ENCODE results near the gene LYRM2. TPM values are rescaled to one million over a fixed set of nuclear protein-coding genes. Genes with fewer than 3 reads are reported as not detected.

The LYRM2 gene, protein sequence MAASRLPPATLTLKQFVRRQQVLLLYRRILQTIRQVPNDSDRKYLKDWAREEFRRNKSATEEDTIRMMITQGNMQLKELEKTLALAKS
- total RNA-seq (10 to 100 TPM; 18.1 to 40.7 (median 32.0) TPM), polyA plus RNA-seq (10 to 100 TPM; 63.1 to 79.2 TPM), total RNA-seq (33.9 reads per million, percentile 63 among the genes with 10 or more reads in this experiment)

DNA sequence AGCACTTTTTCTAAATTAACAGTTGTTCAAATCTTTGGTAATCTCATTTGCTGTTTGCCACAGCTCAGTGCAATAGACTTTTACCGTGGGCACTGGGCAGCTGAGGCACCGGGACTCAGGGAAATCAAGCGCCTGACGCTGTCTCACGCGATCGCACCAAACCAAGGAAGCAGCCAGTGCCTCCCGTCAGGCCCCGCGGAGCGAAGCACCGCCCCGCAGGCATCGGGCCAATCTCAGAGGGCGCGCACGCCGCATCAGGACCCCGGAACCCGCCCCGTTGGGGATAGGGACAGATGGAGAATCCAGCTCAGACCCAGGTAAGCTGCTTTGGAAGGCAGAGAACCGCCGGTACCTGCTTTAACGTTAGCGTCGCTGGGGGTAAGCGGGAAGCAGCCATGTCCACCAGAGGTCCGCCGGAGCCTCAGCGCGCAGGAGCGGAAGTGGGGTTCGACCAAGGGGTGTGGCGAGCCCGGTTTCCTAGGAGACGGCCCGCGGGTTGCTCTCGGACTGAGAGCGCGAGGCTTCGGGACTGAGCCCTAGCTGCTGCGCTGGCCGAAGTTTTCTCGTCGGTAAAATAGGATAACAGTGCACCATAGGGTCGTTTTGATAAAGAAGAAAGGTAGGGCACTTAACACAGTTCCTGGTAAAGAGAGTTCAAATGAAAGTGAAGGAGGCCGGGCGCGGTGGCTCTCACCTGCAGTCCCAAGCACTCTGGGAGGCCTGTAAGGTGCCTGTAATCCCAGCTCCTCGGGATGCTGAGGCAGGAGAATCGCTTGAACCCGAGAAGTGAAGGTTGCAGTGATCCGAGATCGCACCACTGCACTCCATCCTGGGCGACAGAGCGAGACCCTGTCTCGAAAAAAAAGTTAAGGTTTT lies at the start of gene LYRM2:
Gene LYRM2 (minus strand): TSS at position 428 of the 876 bp plus-strand sequence. CDS start 31 bp downstream, at position 397.
- peaks cover 0 to 4% (median 0%) of the 10 kb centered on the region in 11 donors for H3K9me3 Mint-ChIP-seq
- peak within 1 kb of the TSS; percentile 99 for H3K4me3 ChIP-seq (ENCODE audit: low read length)
- CTCF ChIA-PET = interaction anchor here (0.5 to 1.1 kb wide), 3 partner anchors 14 to 966 kb away, joined by 3 to 4 read pairs (median 3); no protein-coding TSS in a partner anchor
- ATAC-seq (peak; percentile 97), DNase-seq (peak; percentile 85 to 93 (median 91))
- peaks cover 6 to 45% (median 27%) of the 10 kb centered on the region in 7 donors for H3K4me1 Mint-ChIP-seq
- peaks cover 9 to 15% of the 10 kb centered on the region in 2 donors for H3K4me1 ChIP-seq (ENCODE audit: control insufficient read depth in 2 of 2, insufficient read depth in 2 of 2, low read length in 2 of 2)
- H3K27ac ChIP-seq (ENCODE audit: low read depth, low read length) = peak within 1 kb of the TSS; percentile 91
- no peaks in the 10 kb centered on the region for H3K27me3 ChIP-seq (ENCODE audit: control insufficient read depth in 2 of 2, insufficient read depth in 2 of 2, low read length in 2 of 2)
- H3K27ac Mint-ChIP-seq = peak within 1 kb of the TSS; percentile 96 to 99 (median 99)
- H3K4me3 Mint-ChIP-seq = peak within 1 kb of the TSS; percentile 90 to 98 (median 94)
- peaks cover 0 to 3% (median 0%) of the 10 kb centered on the region in 5 donors for H3K27me3 Mint-ChIP-seq
- peaks cover 6 to 40% (median 26%) of the 10 kb centered on the region in 5 donors for H3K36me3 Mint-ChIP-seq
- intact Hi-C loops (cut with micrococcal nuclease) = loop anchor here (1.0 to 5.0 kb wide), 15 partner anchors 28 to 1936 kb away; partner anchors contain the start of genes ANKRD6 (in 2 of the 2), CASP8AP2 (in 2 of the 2), MAP3K7 (in 2 of the 2) and MDN1 (in 2 of the 2)
- no peaks in the 10 kb centered on the region for H3K9me3 ChIP-seq (ENCODE audit: control insufficient read depth in 2 of 3, low read length in 3 of 3)
- POLR2A ChIA-PET = interaction anchor here (0.7 to 1.6 kb wide), 15 partner anchors 9 to 969 kb away, joined by 3 to 5 read pairs (median 3); partner anchors contain the start of genes CASP8AP2, PNRC1 and RNGTT
- peaks cover 7 to 24% (median 7%) of the 10 kb centered on the region in 3 experiments for H3K36me3 ChIP-seq (ENCODE audit: control insufficient read depth in 2 of 3, insufficient read depth in 3 of 3, low read length in 3 of 3)

DNA sequence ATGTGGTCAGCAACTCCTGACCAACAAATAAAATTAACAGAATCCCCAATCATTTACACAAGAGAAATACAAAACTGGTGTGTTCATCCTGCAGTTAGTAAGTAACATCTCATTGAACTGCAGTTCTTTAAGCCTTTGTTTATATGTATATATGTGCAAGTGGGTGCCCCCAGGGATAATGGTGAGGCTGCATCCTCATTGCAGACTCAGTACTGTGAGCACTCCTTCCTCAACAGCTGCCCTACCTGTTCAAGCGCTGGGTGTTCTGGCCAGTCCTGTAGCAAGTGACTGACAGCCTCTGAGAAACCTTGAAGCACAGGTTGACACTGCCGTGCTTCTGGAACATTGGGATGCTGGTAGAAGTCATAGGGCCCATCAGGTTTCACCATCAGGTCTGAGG lies 49.8 kb upstream of the LYRM2 start:
- no peaks in the 10 kb centered on the region for H3K9me3 ChIP-seq (ENCODE audit: control insufficient read depth in 2 of 3, low read length in 3 of 3)
- H3K27ac Mint-ChIP-seq = no peak overlapping the region
- intact Hi-C loops (cut with micrococcal nuclease) = no loop called here
- peaks cover 0 to 18% (median 12%) of the 10 kb centered on the region in 7 donors for H3K4me1 Mint-ChIP-seq
- no peak overlapping the region for H3K4me3 ChIP-seq (ENCODE audit: low read length)
- no peaks in the 10 kb centered on the region for H3K4me1 ChIP-seq (ENCODE audit: control insufficient read depth in 2 of 2, insufficient read depth in 2 of 2, low read length in 2 of 2)
- H3K27me3 ChIP-seq (ENCODE audit: control insufficient read depth in 2 of 2, insufficient read depth in 2 of 2, low read length in 2 of 2) = no peaks in the 10 kb centered on the region
- no peak for DNase-seq
- peaks cover 11 to 86% (median 40%) of the 10 kb centered on the region in 3 experiments for H3K36me3 ChIP-seq (ENCODE audit: control insufficient read depth in 2 of 3, insufficient read depth in 3 of 3, low read length in 3 of 3)
- H3K4me3 Mint-ChIP-seq = no peak overlapping the region
- no peak overlapping the region for H3K27ac ChIP-seq (ENCODE audit: low read depth, low read length)
- no peak for ATAC-seq
- H3K27me3 Mint-ChIP-seq = no peaks in the 10 kb centered on the region
- H3K9me3 Mint-ChIP-seq = no peaks in the 10 kb centered on the region
- ChIA-PET POLR2A (interaction anchor here (0.7 kb wide), 1 partner anchor 324 kb away, joined by 3 read pairs; no protein-coding TSS in a partner anchor), CTCF (no interaction called here)
- peaks cover 19 to 73% (median 32%) of the 10 kb centered on the region in 5 donors for H3K36me3 Mint-ChIP-seq

DNA sequence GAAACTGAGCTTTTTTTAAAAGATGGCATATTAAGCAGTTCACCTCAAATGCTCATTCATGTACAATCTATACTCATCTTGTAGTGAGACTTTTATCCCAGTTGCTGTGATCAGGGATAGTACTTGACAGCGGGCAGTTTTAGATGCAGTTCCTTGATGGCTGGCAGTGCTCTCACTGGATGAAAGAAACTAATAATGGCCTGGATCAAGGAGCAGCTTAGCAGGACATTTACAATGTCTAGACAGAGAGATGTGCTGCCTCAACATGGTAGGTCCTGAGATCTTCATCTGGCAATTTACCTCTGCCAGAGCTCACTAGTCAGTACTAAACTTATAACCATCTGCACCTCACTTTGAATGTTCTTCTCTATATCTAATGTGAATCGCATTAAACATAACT lies 46.8 kb upstream of the LYRM2 start:
- Histone ChIP-seq H3K4me1 (ENCODE audit: control insufficient read depth in 2 of 2, insufficient read depth in 2 of 2, low read length in 2 of 2) (no peaks in the 10 kb centered on the region), H3K9me3 (ENCODE audit: control insufficient read depth in 2 of 3, low read length in 3 of 3) (no peaks in the 10 kb centered on the region), H3K36me3 (ENCODE audit: control insufficient read depth in 2 of 3, insufficient read depth in 3 of 3, low read length in 3 of 3) (peaks cover 6 to 92% (median 36%) of the 10 kb centered on the region in 3 experiments), H3K27me3 (ENCODE audit: control insufficient read depth in 2 of 2, insufficient read depth in 2 of 2, low read length in 2 of 2) (no peaks in the 10 kb centered on the region), H3K27ac (ENCODE audit: low read depth, low read length) (no peak overlapping the region), H3K4me3 (ENCODE audit: low read length) (no peak overlapping the region)
- H3K9me3 Mint-ChIP-seq = no peaks in the 10 kb centered on the region
- POLR2A ChIA-PET = no interaction called here
- CTCF ChIA-PET = no interaction called here
- H3K4me1 Mint-ChIP-seq = peaks cover 0 to 4% (median 0%) of the 10 kb centered on the region in 7 donors
- no peak for ATAC-seq
- H3K36me3 Mint-ChIP-seq = peaks cover 9 to 62% (median 28%) of the 10 kb centered on the region in 5 donors
- DNase-seq = no peak
- H3K27me3 Mint-ChIP-seq = no peaks in the 10 kb centered on the region
- intact Hi-C loops (cut with micrococcal nuclease) = no loop called here
- no peak overlapping the region for H3K4me3 Mint-ChIP-seq
- peak overlapping the region in 2 of 9 donors; percentile 4 to 26 for H3K27ac Mint-ChIP-seq

DNA sequence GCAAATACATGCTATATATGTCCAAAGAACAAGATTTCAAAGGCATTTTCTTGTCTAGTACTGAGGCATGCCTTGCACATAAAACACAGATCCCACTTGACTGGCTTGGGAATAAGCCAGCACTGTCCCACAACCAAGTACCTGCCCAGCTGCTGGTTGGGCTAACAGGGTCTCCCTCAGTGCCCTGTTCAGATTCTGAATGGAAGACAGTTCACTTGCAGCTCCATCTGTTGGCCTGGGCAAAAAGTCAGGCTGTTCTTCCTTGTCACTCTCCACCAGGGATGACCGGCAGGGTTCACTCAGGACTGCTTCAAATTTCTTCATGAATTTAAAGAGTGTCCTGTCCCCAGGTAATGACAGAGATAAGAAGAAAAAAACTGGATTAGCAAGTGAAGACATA lies 44.4 kb upstream of the LYRM2 start:
- Histone ChIP-seq H3K4me3 (ENCODE audit: low read length) (no peak overlapping the region), H3K27ac (ENCODE audit: low read depth, low read length) (no peak overlapping the region), H3K9me3 (ENCODE audit: control insufficient read depth in 2 of 3, low read length in 3 of 3) (no peaks in the 10 kb centered on the region), H3K27me3 (ENCODE audit: control insufficient read depth in 2 of 2, insufficient read depth in 2 of 2, low read length in 2 of 2) (no peaks in the 10 kb centered on the region), H3K4me1 (ENCODE audit: control insufficient read depth in 2 of 2, insufficient read depth in 2 of 2, low read length in 2 of 2) (no peaks in the 10 kb centered on the region), H3K36me3 (ENCODE audit: control insufficient read depth in 2 of 3, insufficient read depth in 3 of 3, low read length in 3 of 3) (peaks cover 4 to 91% (median 37%) of the 10 kb centered on the region in 3 experiments)
- Mint-ChIP-seq H3K4me3 (no peak overlapping the region), H3K27ac (peak overlapping the region in 1 of 9 donors; percentile 14), H3K9me3 (no peaks in the 10 kb centered on the region), H3K27me3 (no peaks in the 10 kb centered on the region), H3K4me1 (no peaks in the 10 kb centered on the region), H3K36me3 (peaks cover 5 to 62% (median 33%) of the 10 kb centered on the region in 5 donors)
- POLR2A ChIA-PET = no interaction called here
- CTCF ChIA-PET = no interaction called here
- DNase-seq (no peak), ATAC-seq (no peak)
- intact Hi-C loops (cut with micrococcal nuclease) = no loop called here

DNA sequence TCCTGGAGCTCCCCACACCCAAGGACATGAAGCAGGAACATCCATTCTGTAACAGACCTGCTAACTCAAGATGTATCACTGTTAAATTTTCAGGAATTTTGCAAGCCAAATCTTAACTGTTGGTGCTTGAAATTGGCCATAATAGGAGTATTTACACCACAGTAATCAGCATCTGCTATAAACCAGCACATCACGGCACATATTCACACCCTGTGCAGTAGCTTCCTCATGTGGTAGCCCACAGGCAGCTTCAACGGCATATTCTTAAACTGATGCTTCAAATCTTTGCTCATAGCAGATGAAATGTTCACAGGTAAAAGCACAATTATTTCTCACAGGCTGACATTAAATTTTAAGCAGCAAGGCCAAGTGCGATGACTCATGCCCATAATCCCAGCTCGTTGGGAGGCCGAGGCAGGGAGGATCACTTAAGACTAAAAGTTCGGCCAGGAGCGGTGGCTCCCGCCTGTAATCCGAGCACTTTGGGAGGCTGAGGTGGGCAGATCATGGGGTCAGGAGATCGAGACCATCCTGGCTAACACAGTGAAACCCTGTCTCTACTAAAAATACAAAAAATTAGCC lies 43.5 kb upstream of the LYRM2 start:
- POLR2A ChIA-PET = no interaction called here
- intact Hi-C loops (cut with micrococcal nuclease) = no loop called here
- no peaks in the 10 kb centered on the region for H3K4me1 Mint-ChIP-seq
- CTCF ChIA-PET = interaction anchor here (0.6 to 0.8 kb wide), 2 partner anchors 14 to 20 kb away, joined by 3 to 5 read pairs; no protein-coding TSS in a partner anchor
- Histone ChIP-seq H3K27ac (ENCODE audit: low read depth, low read length) (no peak overlapping the region), H3K4me1 (ENCODE audit: control insufficient read depth in 2 of 2, insufficient read depth in 2 of 2, low read length in 2 of 2) (no peaks in the 10 kb centered on the region), H3K27me3 (ENCODE audit: control insufficient read depth in 2 of 2, insufficient read depth in 2 of 2, low read length in 2 of 2) (no peaks in the 10 kb centered on the region), H3K4me3 (ENCODE audit: low read length) (no peak overlapping the region), H3K36me3 (ENCODE audit: control insufficient read depth in 2 of 3, insufficient read depth in 3 of 3, low read length in 3 of 3) (peaks cover 7 to 89% (median 29%) of the 10 kb centered on the region in 3 experiments), H3K9me3 (ENCODE audit: control insufficient read depth in 2 of 3, low read length in 3 of 3) (no peaks in the 10 kb centered on the region)
- H3K9me3 Mint-ChIP-seq = no peaks in the 10 kb centered on the region
- DNase-seq (no peak), ATAC-seq (no peak)
- no peak overlapping the region for H3K4me3 Mint-ChIP-seq
- peaks cover 5 to 57% (median 29%) of the 10 kb centered on the region in 5 donors for H3K36me3 Mint-ChIP-seq
- no peaks in the 10 kb centered on the region for H3K27me3 Mint-ChIP-seq
- no peak overlapping the region for H3K27ac Mint-ChIP-seq

DNA sequence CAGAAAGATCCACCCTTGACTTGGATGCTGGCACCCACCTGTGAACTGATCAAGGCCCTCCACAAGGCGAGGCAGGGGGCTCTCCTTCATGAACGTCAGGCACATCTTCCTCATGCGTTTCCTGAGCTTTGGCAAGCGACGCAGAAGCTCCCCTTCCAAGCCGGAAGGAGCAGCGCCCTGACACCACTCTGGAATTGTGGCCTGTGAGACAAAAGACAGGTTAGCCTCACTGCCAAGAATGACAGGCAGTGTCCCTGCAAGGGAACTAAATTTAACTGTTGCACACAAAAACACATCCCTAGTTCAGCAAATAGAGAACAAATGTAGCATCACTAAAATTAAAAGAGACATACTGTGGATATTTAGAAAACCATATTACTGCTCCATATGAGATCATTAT lies 42.0 kb upstream of the LYRM2 start:
- H3K27ac ChIP-seq (ENCODE audit: low read depth, low read length) = no peak overlapping the region
- H3K9me3 Mint-ChIP-seq = no peaks in the 10 kb centered on the region
- H3K27me3 ChIP-seq (ENCODE audit: control insufficient read depth in 2 of 2, insufficient read depth in 2 of 2, low read length in 2 of 2) = no peaks in the 10 kb centered on the region
- no peaks in the 10 kb centered on the region for H3K4me1 Mint-ChIP-seq
- no peaks in the 10 kb centered on the region for H3K9me3 ChIP-seq (ENCODE audit: control insufficient read depth in 2 of 3, low read length in 3 of 3)
- no peak overlapping the region for H3K4me3 Mint-ChIP-seq
- ChIA-PET POLR2A (no interaction called here), CTCF (no interaction called here)
- H3K36me3 ChIP-seq (ENCODE audit: control insufficient read depth in 2 of 3, insufficient read depth in 3 of 3, low read length in 3 of 3) = peaks cover 21 to 90% (median 26%) of the 10 kb centered on the region in 3 experiments
- no peaks in the 10 kb centered on the region for H3K4me1 ChIP-seq (ENCODE audit: control insufficient read depth in 2 of 2, insufficient read depth in 2 of 2, low read length in 2 of 2)
- DNase-seq (no peak), ATAC-seq (no peak)
- H3K27ac Mint-ChIP-seq = no peak overlapping the region
- no peaks in the 10 kb centered on the region for H3K27me3 Mint-ChIP-seq
- peaks cover 11 to 54% (median 37%) of the 10 kb centered on the region in 5 donors for H3K36me3 Mint-ChIP-seq
- H3K4me3 ChIP-seq (ENCODE audit: low read length) = no peak overlapping the region
- intact Hi-C loops (cut with micrococcal nuclease) = no loop called here

Data from naive thymus-derived CD4-positive, alpha-beta T cell (primary cell).